Left colon (tissue), 2 donors: ENCODE data around the gene IGF2BP2. TPM values are rescaled to one million over a fixed set of nuclear protein-coding genes. Genes with fewer than 3 reads are reported as not detected.

Source experiments
- ATAC-seq: fragments of 200-7000 bp; cut with Tn5 transposase; one replicate; pipeline ENCODE4 v1.9.1; 2020; ENCODE audit warnings: mild to moderate bottlenecking, moderate library complexity
- DNase-seq, 2 donors: peaks; one replicate each; pipeline ENCODE4 v3.0.0-alpha.2; 2020
- intact Hi-C, 2 donors: fragments of 100-400 bp; cut with DNase I in 1 of 2; cut with micrococcal nuclease in 1 of 2; formaldehyde crosslinking; loops; one replicate each; pipeline versions ENCODE4 v1.11.2 to v1.14.0; 2022; cut with DNase I, micrococcal nuclease
- total RNA-seq, 2 donors: library from RNA; stranded (reverse); fragmentation: NEBNext Ultra II Directional; extraction: Animal tissue kit (Norgen Biotek cat#: 25700); gene quantifications; one replicate each; pipeline ENCODE4 v1.2.1, GENCODE V29; 2021
- donor health status: DM: no; HTN: no; CAD: no.
- donor health status: DM: yes; HTN: yes; CAD: no.

IGF2BP2 gene
- total RNA-seq, 2 donors from 2014 or later = 48.1 to 73.0 TPM

- intact Hi-C loops = no loop called here
- no peak for ATAC-seq
- no peak for DNase-seq
Observed at GRCh38 chr3:185726254-185726967, 98.4 kb downstream of the IGF2BP2 start.

GRCh38 chr3:185724761-185725160 is 100.1 kb downstream of the IGF2BP2 start:
- no peak for DNase-seq
- intact Hi-C loops = no loop called here
- ATAC-seq = no peak

- ATAC-seq (no peak), DNase-seq (no peak)
- intact Hi-C loops = no loop called here
Observed at GRCh38 chr3:185724251-185724650, 100.6 kb downstream of the IGF2BP2 start.

GRCh38 chr3:185722881-185723280 is 102.0 kb downstream of the IGF2BP2 start:
- ATAC-seq = no peak
- DNase-seq = no peak
- intact Hi-C loops = no loop called here

GRCh38 chr3:185721970-185722369 is 102.9 kb downstream of the IGF2BP2 start:
- no peak for DNase-seq

GRCh38 chr3:185720326-185720725 is 104.5 kb downstream of the IGF2BP2 start:
- ATAC-seq (no peak), DNase-seq (no peak)
- intact Hi-C loops = no loop called here

More at GRCh38 chr3:185721970-185722369, 102.9 kb downstream of the IGF2BP2 start:
- intact Hi-C loops = no loop called here
- no peak for ATAC-seq

GRCh38 chr3:185718736-185719593 is 105.9 kb downstream of the IGF2BP2 start:
- ATAC-seq (no peak), DNase-seq (no peak)
- intact Hi-C loops = no loop called here

- intact Hi-C loops = no loop called here
- ATAC-seq = no peak
- DNase-seq = no peak
Observed at GRCh38 chr3:185717627-185718402, 107.0 kb downstream of the IGF2BP2 start.

- intact Hi-C loops = no loop called here
Observed at GRCh38 chr3:185717121-185717520, 107.7 kb downstream of the IGF2BP2 start.

GRCh38 chr3:185716436-185717108 is 108.3 kb downstream of the IGF2BP2 start:
- peak; percentile 68 for ATAC-seq
- intact Hi-C loops = no loop called here
- DNase-seq = peak in 1 of 2 donors; percentile 27

More at GRCh38 chr3:185717121-185717520, 107.7 kb downstream of the IGF2BP2 start:
- ATAC-seq (no peak), DNase-seq (no peak)

GRCh38 chr3:185715091-185715490 is 109.8 kb downstream of the IGF2BP2 start:
- DNase-seq (no peak), ATAC-seq (peak; percentile 57)
- intact Hi-C loops = no loop called here

- intact Hi-C loops = no loop called here
- DNase-seq (no peak), ATAC-seq (no peak)
Observed at GRCh38 chr3:185714085-185714484, 110.8 kb downstream of the IGF2BP2 start.

GRCh38 chr3:185713015-185713414 is 111.8 kb downstream of the IGF2BP2 start:
- DNase-seq (no peak), ATAC-seq (peak; percentile 84)
- intact Hi-C loops = no loop called here

- no peak for ATAC-seq
- DNase-seq = no peak
- intact Hi-C loops = no loop called here
Observed at GRCh38 chr3:185712337-185712736, 112.5 kb downstream of the IGF2BP2 start.

- DNase-seq = no peak
- no peak for ATAC-seq
- intact Hi-C loops = no loop called here
Observed at GRCh38 chr3:185711255-185711870, 113.5 kb downstream of the IGF2BP2 start.

- intact Hi-C loops = no loop called here
- ATAC-seq (no peak), DNase-seq (no peak)
Observed at GRCh38 chr3:185709251-185709955, 115.4 kb downstream of the IGF2BP2 start.

GRCh38 chr3:185708392-185708791 is 116.5 kb downstream of the IGF2BP2 start:
- peak; percentile 23 for ATAC-seq
- intact Hi-C loops = no loop called here

GRCh38 chr3:185705498-185705897 is 119.3 kb downstream of the IGF2BP2 start:
- DNase-seq = no peak
- intact Hi-C loops = no loop called here

More at GRCh38 chr3:185708392-185708791, 116.5 kb downstream of the IGF2BP2 start:
- DNase-seq = no peak

More at GRCh38 chr3:185705498-185705897, 119.3 kb downstream of the IGF2BP2 start:
- ATAC-seq = no peak
